Measurements from ENCODE around the gene ETFA.

ETFA gene

DNA sequence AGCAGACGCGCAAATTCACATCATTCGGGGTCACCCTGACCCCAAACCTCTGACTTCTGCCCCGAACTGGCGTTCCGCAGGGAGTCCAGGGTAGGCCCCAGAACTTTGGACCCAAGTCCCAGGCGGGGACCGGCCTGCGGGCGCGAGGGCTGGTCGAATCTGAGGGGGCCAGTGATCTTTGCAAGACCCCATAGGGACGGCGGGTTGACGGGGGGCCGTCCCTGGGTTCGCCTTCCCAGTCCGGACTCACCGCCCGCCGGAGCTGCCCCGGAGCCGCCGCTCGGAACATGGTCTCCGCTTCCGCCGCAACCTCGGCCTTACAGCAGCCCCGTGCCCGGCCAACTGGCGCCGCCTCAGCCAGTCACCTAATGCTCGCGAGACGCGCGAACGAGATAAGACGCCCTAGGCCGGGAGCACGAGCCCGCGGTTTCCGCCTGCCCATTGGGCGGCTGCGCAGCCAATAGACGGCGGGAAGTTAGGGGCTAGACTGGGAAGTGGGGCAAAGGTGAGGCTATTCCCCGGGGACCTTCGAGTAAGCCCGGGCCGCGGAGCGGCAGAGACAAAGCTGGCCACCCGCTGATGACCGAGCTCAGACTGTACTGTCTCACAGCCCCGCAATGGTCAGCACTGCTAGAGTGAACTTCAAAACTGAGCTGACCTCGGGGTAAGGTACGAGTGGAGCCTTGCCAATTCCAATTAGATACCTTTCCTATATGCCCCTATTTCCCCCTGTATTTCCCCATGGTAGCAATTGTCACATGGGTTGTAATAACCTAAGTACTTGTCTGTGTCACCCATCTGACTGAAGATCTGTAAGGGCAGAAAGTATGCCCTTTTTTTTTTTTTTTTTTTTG lies at the start of gene ETFA:
TSS of gene ETFA (minus strand) at position 370 of the 854 bp plus-strand sequence. CDS start at position 289, 81 bp downstream.
- Mint-ChIP-seq H3K4me1 (peaks cover 18 to 36% of the 10 kb centered on the region in 2 donors), H3K4me3 (peak within 1 kb of the TSS; percentile 87 to 90), H3K9me3 (no peaks in the 10 kb centered on the region), H3K27ac (peak within 1 kb of the TSS; percentile 97), H3K36me3 (peaks cover 0 to 8% of the 10 kb centered on the region in 2 donors), H3K27me3 (peaks cover 4 to 6% of the 10 kb centered on the region in 2 donors)
- DNase-seq (peak; percentile 98), ATAC-seq (replicated peaks) (peak; percentile 98 to 99)

- peaks cover 12 to 16% of the 10 kb centered on the region in 2 donors for H3K36me3 Mint-ChIP-seq
- no peak overlapping the region for H3K4me3 Mint-ChIP-seq
Measured at GRCh38 chr15:76360416-76360815, 49.1 kb upstream of the ETFA start.

GRCh38 chr15:76359152-76359551 lies 47.9 kb upstream of the ETFA start:
- H3K27me3 Mint-ChIP-seq: no peaks in the 10 kb centered on the region
- no peaks in the 10 kb centered on the region for H3K4me1 Mint-ChIP-seq
- DNase-seq (no peak), ATAC-seq (replicated peaks) (no peak)
- no peak overlapping the region for H3K4me3 Mint-ChIP-seq
- no peak overlapping the region for H3K27ac Mint-ChIP-seq
- no peaks in the 10 kb centered on the region for H3K9me3 Mint-ChIP-seq
- peaks cover 10 to 12% of the 10 kb centered on the region in 2 donors for H3K36me3 Mint-ChIP-seq

More at GRCh38 chr15:76360416-76360815, 49.1 kb upstream of the ETFA start:
- no peaks in the 10 kb centered on the region for H3K27me3 Mint-ChIP-seq
- no peaks in the 10 kb centered on the region for H3K9me3 Mint-ChIP-seq
- no peak overlapping the region for H3K27ac Mint-ChIP-seq
- H3K4me1 Mint-ChIP-seq: no peaks in the 10 kb centered on the region
- DNase-seq: no peak
- no peak for ATAC-seq (replicated peaks)

DNA sequence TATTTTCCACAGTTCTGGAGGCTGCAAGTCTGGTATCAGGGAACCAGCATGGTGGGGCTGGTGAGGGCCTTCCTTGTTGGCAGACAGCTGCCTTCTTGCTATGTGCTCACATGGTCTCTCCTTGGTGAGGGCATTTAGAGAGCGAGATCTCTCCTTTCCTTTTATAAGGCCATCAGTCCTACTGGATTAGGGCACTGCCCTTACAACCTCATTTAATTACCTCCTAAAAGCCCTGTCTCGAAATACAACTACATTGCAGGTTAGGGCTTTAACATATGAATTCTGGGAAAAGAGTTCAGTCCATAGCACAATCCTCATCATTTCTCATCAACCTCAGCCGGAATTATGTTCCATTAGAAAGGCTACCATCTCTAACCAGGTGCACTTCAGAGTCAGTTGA lies 47.2 kb upstream of the ETFA start:
- ATAC-seq (replicated peaks) (no peak), DNase-seq (no peak)
- Mint-ChIP-seq H3K36me3 (peaks cover 10 to 12% of the 10 kb centered on the region in 2 donors), H3K4me3 (no peak overlapping the region), H3K27ac (no peak overlapping the region), H3K27me3 (no peaks in the 10 kb centered on the region), H3K9me3 (no peaks in the 10 kb centered on the region), H3K4me1 (no peaks in the 10 kb centered on the region)

GRCh38 chr15:76354823-76355440 lies 43.7 kb upstream of the ETFA start:
- H3K36me3 Mint-ChIP-seq: peaks cover 4 to 13% of the 10 kb centered on the region in 2 donors
- no peak overlapping the region for H3K27ac Mint-ChIP-seq
- no peaks in the 10 kb centered on the region for H3K9me3 Mint-ChIP-seq
- no peak for ATAC-seq (replicated peaks)
- no peak for DNase-seq
- H3K4me3 Mint-ChIP-seq: no peak overlapping the region
- no peaks in the 10 kb centered on the region for H3K27me3 Mint-ChIP-seq
- no peaks in the 10 kb centered on the region for H3K4me1 Mint-ChIP-seq

GRCh38 chr15:76353903-76354302 lies 42.6 kb upstream of the ETFA start:
- H3K9me3 Mint-ChIP-seq: no peaks in the 10 kb centered on the region
- H3K4me1 Mint-ChIP-seq: no peaks in the 10 kb centered on the region
- H3K4me3 Mint-ChIP-seq: no peak overlapping the region
- H3K36me3 Mint-ChIP-seq: peaks cover 8 to 16% of the 10 kb centered on the region in 2 donors
- DNase-seq (no peak), ATAC-seq (replicated peaks) (no peak)
- H3K27ac Mint-ChIP-seq: no peak overlapping the region
- H3K27me3 Mint-ChIP-seq: no peaks in the 10 kb centered on the region

DNA sequence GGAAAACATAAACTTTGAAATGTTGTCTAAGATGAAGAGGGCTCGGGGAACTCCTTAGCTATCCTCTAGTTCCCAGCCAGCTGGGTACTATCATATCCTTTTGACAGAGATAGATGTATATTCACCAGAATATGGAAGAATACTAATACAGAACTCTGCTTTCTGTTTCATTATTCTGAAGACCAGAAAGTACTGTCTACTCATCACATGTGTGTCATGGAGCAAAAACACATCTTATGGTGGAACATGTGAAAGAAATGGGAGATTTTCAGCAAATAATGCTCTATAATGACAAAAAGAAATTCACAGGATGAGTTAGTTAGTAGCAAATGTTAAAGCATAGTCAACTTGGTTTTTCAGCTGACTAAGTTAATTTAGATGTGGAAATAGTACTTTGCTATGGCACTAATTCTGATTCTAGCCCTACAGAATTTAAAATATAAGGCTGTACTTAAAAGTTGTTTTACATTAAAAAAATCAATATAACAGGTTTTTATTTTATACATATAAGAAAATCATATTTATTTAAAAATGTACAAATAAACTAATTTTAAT lies 41.8 kb upstream of the ETFA start:
- peaks cover 8 to 16% of the 10 kb centered on the region in 2 donors for H3K36me3 Mint-ChIP-seq
- DNase-seq (no peak), ATAC-seq (replicated peaks) (no peak)
- H3K4me1 Mint-ChIP-seq: no peaks in the 10 kb centered on the region
- peaks cover 0 to 5% of the 10 kb centered on the region in 2 donors for H3K27me3 Mint-ChIP-seq
- H3K27ac Mint-ChIP-seq: no peak overlapping the region
- no peak overlapping the region for H3K4me3 Mint-ChIP-seq
- no peaks in the 10 kb centered on the region for H3K9me3 Mint-ChIP-seq

DNA sequence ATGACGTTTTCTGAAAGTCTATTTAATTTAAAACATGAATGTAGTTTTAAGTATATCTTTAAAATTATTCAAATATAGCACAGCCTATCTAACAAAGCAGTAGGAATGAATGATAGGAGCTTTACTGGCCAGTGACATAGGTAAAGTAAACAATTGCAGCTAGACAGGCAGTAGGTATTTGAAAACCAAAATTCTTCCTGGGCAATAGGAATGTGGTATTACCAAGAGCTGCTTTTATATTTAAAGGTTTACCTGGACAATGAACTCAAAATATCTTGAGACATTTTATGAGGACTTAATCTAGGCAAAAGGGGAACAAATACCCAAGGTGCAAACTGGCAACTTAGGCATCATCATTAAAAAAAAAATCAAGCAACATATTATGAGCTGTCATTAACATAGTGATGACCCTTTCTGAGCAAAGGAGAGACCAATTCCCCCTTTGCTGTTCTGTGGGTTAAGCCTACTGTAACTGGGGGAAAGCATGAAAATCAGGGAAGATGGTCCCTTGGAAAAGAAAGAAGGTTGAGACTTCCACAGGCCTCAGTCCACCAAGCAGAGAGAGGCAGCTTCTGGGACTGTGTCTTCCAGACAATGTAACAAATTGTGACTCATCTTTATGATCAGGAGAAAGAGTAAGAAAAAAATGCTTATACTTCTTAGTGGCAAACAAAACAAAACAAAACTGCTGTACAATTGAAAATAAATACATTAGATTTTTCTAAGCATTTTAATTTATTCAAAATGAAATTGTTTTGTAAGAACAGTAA lies 38.2 kb upstream of the ETFA start:
- no peak overlapping the region for H3K4me3 Mint-ChIP-seq
- H3K9me3 Mint-ChIP-seq: no peaks in the 10 kb centered on the region
- ATAC-seq (replicated peaks): no peak
- no peak for DNase-seq
- H3K27me3 Mint-ChIP-seq: peaks cover 16 to 29% of the 10 kb centered on the region in 2 donors
- H3K4me1 Mint-ChIP-seq: peaks cover 7 to 17% of the 10 kb centered on the region in 2 donors
- peaks cover 9% of the 10 kb centered on the region in 2 donors for H3K36me3 Mint-ChIP-seq
- no peak overlapping the region for H3K27ac Mint-ChIP-seq

GRCh38 chr15:76347482-76348055 lies 36.3 kb upstream of the ETFA start:
- H3K4me1 Mint-ChIP-seq: peaks cover 7 to 27% of the 10 kb centered on the region in 2 donors
- peaks cover 7 to 9% of the 10 kb centered on the region in 2 donors for H3K36me3 Mint-ChIP-seq
- H3K4me3 Mint-ChIP-seq: peak overlapping the region; percentile 43 to 48
- peaks cover 28 to 45% of the 10 kb centered on the region in 2 donors for H3K27me3 Mint-ChIP-seq
- no peaks in the 10 kb centered on the region for H3K9me3 Mint-ChIP-seq
- ATAC-seq (replicated peaks) (no peak), DNase-seq (no peak)
- H3K27ac Mint-ChIP-seq: no peak overlapping the region

DNA sequence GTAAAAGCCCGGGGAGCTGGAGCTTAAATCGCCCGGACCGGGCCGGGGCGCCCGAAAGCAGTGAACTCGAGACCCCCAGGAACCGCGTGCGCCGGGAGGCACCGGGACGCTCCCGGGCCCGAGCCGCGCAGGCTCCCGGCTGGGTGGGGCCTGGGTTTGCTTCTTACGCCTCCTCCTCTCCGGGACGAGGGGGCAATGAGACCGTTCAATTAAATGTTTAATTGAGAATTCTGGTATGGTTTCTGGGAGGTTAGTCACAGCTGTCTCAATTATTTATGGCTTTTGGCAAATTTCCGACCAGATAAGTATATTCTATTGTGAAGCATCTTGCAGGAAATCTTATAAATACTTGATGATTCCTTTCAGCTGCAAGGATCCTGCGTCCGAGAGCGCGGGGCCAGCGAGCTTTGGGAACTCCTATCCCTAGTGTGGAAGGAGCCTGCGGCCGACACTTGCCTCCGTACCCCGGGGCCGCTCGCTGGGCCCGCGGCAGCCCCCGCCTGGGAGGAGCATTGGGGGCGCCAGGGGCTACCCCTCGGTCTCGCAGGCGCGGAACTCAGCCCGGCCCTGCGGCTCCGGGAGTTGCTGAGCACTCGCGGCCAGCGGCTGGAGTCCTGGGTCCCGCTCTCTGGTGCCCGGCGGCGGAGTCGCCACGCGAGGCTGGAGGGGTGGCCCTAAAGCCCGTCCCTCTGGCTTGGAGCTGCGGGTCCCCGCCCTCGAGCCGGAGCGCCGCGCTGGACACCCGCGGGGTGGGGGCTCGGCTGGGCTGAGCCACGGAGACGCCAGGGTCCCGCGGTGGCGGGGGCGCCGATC lies 35.6 kb upstream of the ETFA start:
- no peaks in the 10 kb centered on the region for H3K9me3 Mint-ChIP-seq
- H3K4me1 Mint-ChIP-seq: peaks cover 9 to 31% of the 10 kb centered on the region in 2 donors
- peak overlapping the region; percentile 77 to 82 for H3K4me3 Mint-ChIP-seq
- H3K27me3 Mint-ChIP-seq: peaks cover 29 to 49% of the 10 kb centered on the region in 2 donors
- no peak for DNase-seq
- H3K36me3 Mint-ChIP-seq: peaks cover 5 to 9% of the 10 kb centered on the region in 2 donors
- peak overlapping the region; percentile 59 for H3K27ac Mint-ChIP-seq
- ATAC-seq (replicated peaks): peak in 1 of 2 donors; percentile 11

GRCh38 chr15:76345880-76346668 lies 34.8 kb upstream of the ETFA start:
- peaks cover 34 to 57% of the 10 kb centered on the region in 2 donors for H3K27me3 Mint-ChIP-seq

GRCh38 chr15:76345583-76345879 lies 34.3 kb upstream of the ETFA start:
- peak overlapping the region; percentile 77 to 82 for H3K4me3 Mint-ChIP-seq
- H3K27ac Mint-ChIP-seq: peak overlapping the region; percentile 59
- peaks cover 17 to 44% of the 10 kb centered on the region in 2 donors for H3K4me1 Mint-ChIP-seq
- ATAC-seq (replicated peaks) (no peak), DNase-seq (no peak)
- H3K36me3 Mint-ChIP-seq: peaks cover 5 to 9% of the 10 kb centered on the region in 2 donors
- peaks cover 39 to 63% of the 10 kb centered on the region in 2 donors for H3K27me3 Mint-ChIP-seq
- H3K9me3 Mint-ChIP-seq: no peaks in the 10 kb centered on the region

More at GRCh38 chr15:76345880-76346668, 34.8 kb upstream of the ETFA start:
- DNase-seq (no peak), ATAC-seq (replicated peaks) (peak; percentile 42 to 43)
- no peaks in the 10 kb centered on the region for H3K9me3 Mint-ChIP-seq
- peak overlapping the region; percentile 59 for H3K27ac Mint-ChIP-seq
- H3K4me3 Mint-ChIP-seq: peak overlapping the region; percentile 77 to 82
- peaks cover 14 to 39% of the 10 kb centered on the region in 2 donors for H3K4me1 Mint-ChIP-seq
- H3K36me3 Mint-ChIP-seq: peaks cover 5 to 9% of the 10 kb centered on the region in 2 donors
